ENCODE results near the gene ATP2B2. TPM values are rescaled to one million over a fixed set of nuclear protein-coding genes. Genes with fewer than 3 reads are reported as not detected.
"Not testable (repeated sequence)": the region's sequence is repeated elsewhere in the genome, so short reads cannot be mapped to it uniquely, and the experiment has no call there.

ATP2B2 gene
- total RNA-seq, 1 experiment from 2014 or later = not detected

DNA sequence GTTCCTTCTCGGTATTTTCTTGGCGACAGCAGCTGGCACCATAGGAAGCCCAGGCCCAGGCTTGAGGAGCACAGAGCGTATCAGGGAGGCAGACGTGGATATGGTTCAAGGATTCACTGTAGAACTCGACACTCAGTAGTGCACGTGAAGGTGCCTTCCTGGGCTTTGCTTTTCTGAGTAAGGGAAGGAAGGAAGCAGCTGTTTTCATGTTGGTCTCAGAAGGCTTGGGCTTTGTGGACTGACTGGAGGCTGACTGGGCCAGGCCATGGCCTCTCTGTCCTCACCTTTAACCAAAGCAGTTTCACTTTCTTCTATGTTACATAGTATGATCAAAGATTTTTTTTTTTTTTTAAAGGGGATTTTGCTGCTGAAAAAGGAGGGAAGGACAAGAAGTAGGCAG is 205.7 kb downstream of the ATP2B2 start:
- no peak overlapping the region for H3K27ac Mint-ChIP-seq (ENCODE audit: unreplicated experiment)
- H3K27me3 ChIP-seq (replicated peaks; ENCODE audit: control insufficient read depth, insufficient read depth, low read length) = no peaks in the 10 kb centered on the region
- no peaks in the 10 kb centered on the region for H3K27me3 Mint-ChIP-seq (ENCODE audit: insufficient read depth, unreplicated experiment)
- H3K36me3 Mint-ChIP-seq (ENCODE audit: insufficient read depth, unreplicated experiment) = peaks cover 80% of the 10 kb centered on the region
- BruUV-seq (replicated peaks) = no TSS peak
- no peaks in the 10 kb centered on the region for H3K4me1 ChIP-seq
- no peaks in the 10 kb centered on the region for H3K9me3 ChIP-seq
- peaks cover 5% of the 10 kb centered on the region for H3K36me3 ChIP-seq (ENCODE audit: control insufficient read depth, insufficient read depth, low read length)
- TF ChIP-seq, protein P1, sequence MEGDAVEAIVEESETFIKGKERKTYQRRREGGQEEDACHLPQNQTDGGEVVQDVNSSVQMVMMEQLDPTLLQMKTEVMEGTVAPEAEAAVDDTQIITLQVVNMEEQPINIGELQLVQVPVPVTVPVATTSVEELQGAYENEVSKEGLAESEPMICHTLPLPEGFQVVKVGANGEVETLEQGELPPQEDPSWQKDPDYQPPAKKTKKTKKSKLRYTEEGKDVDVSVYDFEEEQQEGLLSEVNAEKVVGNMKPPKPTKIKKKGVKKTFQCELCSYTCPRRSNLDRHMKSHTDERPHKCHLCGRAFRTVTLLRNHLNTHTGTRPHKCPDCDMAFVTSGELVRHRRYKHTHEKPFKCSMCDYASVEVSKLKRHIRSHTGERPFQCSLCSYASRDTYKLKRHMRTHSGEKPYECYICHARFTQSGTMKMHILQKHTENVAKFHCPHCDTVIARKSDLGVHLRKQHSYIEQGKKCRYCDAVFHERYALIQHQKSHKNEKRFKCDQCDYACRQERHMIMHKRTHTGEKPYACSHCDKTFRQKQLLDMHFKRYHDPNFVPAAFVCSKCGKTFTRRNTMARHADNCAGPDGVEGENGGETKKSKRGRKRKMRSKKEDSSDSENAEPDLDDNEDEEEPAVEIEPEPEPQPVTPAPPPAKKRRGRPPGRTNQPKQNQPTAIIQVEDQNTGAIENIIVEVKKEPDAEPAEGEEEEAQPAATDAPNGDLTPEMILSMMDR (IDR thresholded peaks at IDR 0.05; ENCODE audit: insufficient read depth in 1 of 2, low read depth in 1 of 2, low read length in 1 of 2, severe bottlenecking in 1 of 2, unreplicated experiment in 1 of 2) = no peak
- POLR2A ChIA-PET = no interaction called here
- no peak for DNase-seq
- CTCF ChIA-PET = no interaction called here
- H3K9me3 Mint-ChIP-seq (ENCODE audit: unreplicated experiment) = no peaks in the 10 kb centered on the region
- H3K4me3 ChIP-seq (ENCODE audit: low read depth, low read length) = no peak overlapping the region
- H3K4me3 Mint-ChIP-seq (ENCODE audit: unreplicated experiment) = no peak overlapping the region
- no peaks in the 10 kb centered on the region for H3K4me1 Mint-ChIP-seq (ENCODE audit: low read depth, unreplicated experiment)
- intact Hi-C loops (cut with micrococcal nuclease; ENCODE audit: unreplicated experiment) = no loop called here

DNA sequence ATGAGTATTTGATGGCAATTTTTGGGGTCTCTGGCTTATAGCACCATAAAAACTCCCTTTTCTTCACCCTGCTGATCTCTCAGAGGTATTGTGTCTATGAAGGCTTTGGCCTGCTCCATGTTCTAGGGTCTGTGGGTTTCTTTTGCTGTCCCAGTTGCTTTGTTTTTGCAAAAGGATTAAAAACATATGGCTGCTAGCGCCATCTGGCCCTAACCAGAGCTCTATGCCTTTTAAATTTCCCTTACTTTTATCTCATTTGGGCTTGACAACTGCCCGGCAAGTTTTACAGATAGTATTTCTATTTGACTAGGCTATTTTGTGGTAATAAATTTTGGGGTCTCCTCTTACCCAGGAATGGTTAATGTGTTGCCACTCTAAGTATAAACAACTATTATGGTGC is 206.2 kb downstream of the ATP2B2 start:
- no peak for DNase-seq
- intact Hi-C loops (cut with micrococcal nuclease; ENCODE audit: unreplicated experiment) = no loop called here
- BruUV-seq (replicated peaks) = no TSS peak
- Histone ChIP-seq H3K4me1 (no peaks in the 10 kb centered on the region), H3K9me3 (no peaks in the 10 kb centered on the region), H3K36me3 (ENCODE audit: control insufficient read depth, insufficient read depth, low read length) (peaks cover 1% of the 10 kb centered on the region; the same call in 1 of the 2 replicates), H3K4me3 (ENCODE audit: low read depth, low read length) (no peak overlapping the region), H3K27me3 (replicated peaks; ENCODE audit: control insufficient read depth, insufficient read depth, low read length) (no peaks in the 10 kb centered on the region)
- Mint-ChIP-seq H3K4me3 (ENCODE audit: unreplicated experiment) (no peak overlapping the region), H3K27ac (ENCODE audit: unreplicated experiment) (no peak overlapping the region), H3K9me3 (ENCODE audit: unreplicated experiment) (no peaks in the 10 kb centered on the region), H3K36me3 (ENCODE audit: insufficient read depth, unreplicated experiment) (peaks cover 77% of the 10 kb centered on the region), H3K27me3 (ENCODE audit: insufficient read depth, unreplicated experiment) (no peaks in the 10 kb centered on the region), H3K4me1 (ENCODE audit: low read depth, unreplicated experiment) (no peaks in the 10 kb centered on the region)
- POLR2A ChIA-PET = no interaction called here
- TF ChIP-seq, protein P1 (IDR thresholded peaks at IDR 0.05; ENCODE audit: insufficient read depth in 1 of 2, low read depth in 1 of 2, low read length in 1 of 2, severe bottlenecking in 1 of 2, unreplicated experiment in 1 of 2) = peak in 1 of 2 experiments; percentile 19
- CTCF ChIA-PET = no interaction called here

DNA sequence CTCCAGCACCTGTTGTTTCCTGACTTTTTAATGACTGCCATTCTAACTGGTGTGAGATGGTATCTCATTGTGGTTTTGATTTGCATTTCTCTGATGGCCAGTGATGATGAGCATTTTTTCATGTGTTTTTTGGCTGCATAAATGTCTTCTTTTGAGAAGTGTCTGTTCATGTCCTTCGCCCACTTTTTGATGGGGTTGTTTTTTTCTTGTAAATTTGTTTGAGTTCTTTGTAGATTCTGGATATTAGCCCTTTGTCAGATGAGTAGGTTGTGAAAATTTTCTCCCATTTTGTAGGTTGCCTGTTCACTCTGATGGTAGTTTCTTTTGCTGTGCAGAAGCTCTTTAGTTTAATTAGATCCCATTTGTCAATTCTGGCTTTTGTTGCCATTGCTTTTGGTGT is 207.3 kb downstream of the ATP2B2 start:
- H3K4me3 Mint-ChIP-seq (ENCODE audit: unreplicated experiment); H3K36me3 ChIP-seq (ENCODE audit: control insufficient read depth, insufficient read depth, low read length); H3K27me3 Mint-ChIP-seq (ENCODE audit: insufficient read depth, unreplicated experiment); POLR2A ChIA-PET; DNase-seq; H3K4me3 ChIP-seq (ENCODE audit: low read depth, low read length); H3K27me3 ChIP-seq (replicated peaks; ENCODE audit: control insufficient read depth, insufficient read depth, low read length); CTCF ChIA-PET; H3K9me3 ChIP-seq; H3K4me1 Mint-ChIP-seq (ENCODE audit: low read depth, unreplicated experiment); H3K4me1 ChIP-seq; H3K9me3 Mint-ChIP-seq (ENCODE audit: unreplicated experiment); intact Hi-C loops (cut with micrococcal nuclease; ENCODE audit: unreplicated experiment); BruUV-seq (replicated peaks); H3K27ac Mint-ChIP-seq (ENCODE audit: unreplicated experiment): not testable (repeated sequence)
- peaks cover 70% of the 10 kb centered on the region for H3K36me3 Mint-ChIP-seq (ENCODE audit: insufficient read depth, unreplicated experiment)

DNA sequence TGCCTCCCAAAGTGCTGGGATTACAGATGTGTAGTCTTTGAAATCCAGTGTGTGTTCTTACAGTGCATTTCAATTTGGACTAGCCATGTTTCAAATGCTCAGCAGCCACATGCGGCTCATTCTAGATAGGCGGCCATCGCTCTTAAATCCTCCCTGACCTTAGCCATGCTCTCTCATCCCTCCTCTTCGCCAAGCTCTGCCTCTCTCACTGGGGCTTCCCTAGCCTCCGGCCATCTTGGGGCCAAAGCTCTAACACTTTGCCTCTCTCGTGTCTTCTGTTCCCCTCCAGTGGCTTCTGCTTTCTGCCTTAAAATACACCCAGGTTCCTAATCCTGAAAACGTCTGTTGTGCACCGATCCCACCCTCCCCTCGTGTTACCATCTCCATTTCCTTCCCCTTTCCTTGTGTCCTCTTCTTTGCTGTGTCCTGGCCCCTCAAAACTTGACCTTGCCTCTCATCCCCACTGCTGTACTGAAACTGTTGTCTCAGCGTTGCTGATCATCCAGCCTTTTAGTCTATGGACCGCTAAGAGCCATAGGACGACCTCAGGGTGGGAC is 211.3 kb downstream of the ATP2B2 start:
- H3K9me3 Mint-ChIP-seq (ENCODE audit: unreplicated experiment) = no peaks in the 10 kb centered on the region
- peaks cover 50% of the 10 kb centered on the region for H3K36me3 Mint-ChIP-seq (ENCODE audit: insufficient read depth, unreplicated experiment)
- H3K27me3 Mint-ChIP-seq (ENCODE audit: insufficient read depth, unreplicated experiment) = no peaks in the 10 kb centered on the region
- H3K4me1 Mint-ChIP-seq (ENCODE audit: low read depth, unreplicated experiment) = peaks cover 17% of the 10 kb centered on the region
- Histone ChIP-seq H3K9me3 (no peaks in the 10 kb centered on the region), H3K4me3 (ENCODE audit: low read depth, low read length) (no peak overlapping the region), H3K27me3 (replicated peaks; ENCODE audit: control insufficient read depth, insufficient read depth, low read length) (no peaks in the 10 kb centered on the region), H3K36me3 (ENCODE audit: control insufficient read depth, insufficient read depth, low read length) (no peaks in the 10 kb centered on the region), H3K4me1 (peaks cover 26% of the 10 kb centered on the region)
- ChIA-PET CTCF (no interaction called here), POLR2A (no interaction called here)
- no peak for DNase-seq
- intact Hi-C loops (cut with micrococcal nuclease; ENCODE audit: unreplicated experiment) = loop anchor here (5.0 kb wide), 1 partner anchor 47 kb away; the partner anchor contains the start of gene TATDN2
- peak overlapping the region; percentile 60 for H3K27ac Mint-ChIP-seq (ENCODE audit: unreplicated experiment)
- H3K4me3 Mint-ChIP-seq (ENCODE audit: unreplicated experiment) = no peak overlapping the region
- no TSS peak for BruUV-seq (replicated peaks)
- TF ChIP-seq, protein P1 (IDR thresholded peaks at IDR 0.05; ENCODE audit: insufficient read depth in 1 of 2, low read depth in 1 of 2, low read length in 1 of 2, severe bottlenecking in 1 of 2, unreplicated experiment in 1 of 2) = no peak
